HG02884 (cell line): ENCODE results near the gene EFCAB12.

ENCODE experiments used
- ATAC-seq: cut with Tn5 transposase; IDR thresholded peaks from one replicate; pipeline ENCODE4 v1.9.1; 2021; ENCODE audit warnings: mild to moderate bottlenecking, moderate library complexity; ENCODE audit not compliant: unreplicated experiment

The EFCAB12 gene

GRCh38 chr3:129428376-129429079, at the start of gene EFCAB12:
Gene EFCAB12, minus strand, starts transcription at chr3:129428636. Its CDS starts 148 bp downstream, at chr3:129428488.
- ATAC-seq: peak; percentile 93

GRCh38 chr3:129476586-129476985, 48.1 kb upstream of the EFCAB12 start:
- no peak for ATAC-seq

- no peak for ATAC-seq
These were observed 47.4 kb upstream of the EFCAB12 start for GRCh38 chr3:129475863-129476262.

- no peak for ATAC-seq
These were observed 46.8 kb upstream of the EFCAB12 start for GRCh38 chr3:129474984-129475804.

- no peak for ATAC-seq
These were observed 45.3 kb upstream of the EFCAB12 start for GRCh38 chr3:129473769-129474152.

- ATAC-seq: no peak
These were observed 44.8 kb upstream of the EFCAB12 start for GRCh38 chr3:129473067-129473768.

- no peak for ATAC-seq
These were observed 42.4 kb upstream of the EFCAB12 start for GRCh38 chr3:129470861-129471260.

GRCh38 chr3:129469026-129469425, 40.6 kb upstream of the EFCAB12 start:
- no peak for ATAC-seq

- ATAC-seq: no peak
These were observed 39.5 kb upstream of the EFCAB12 start for GRCh38 chr3:129467932-129468331.

- no peak for ATAC-seq
These were observed 35.3 kb upstream of the EFCAB12 start for GRCh38 chr3:129463716-129464115.

- no peak for ATAC-seq
These were observed 34.7 kb upstream of the EFCAB12 start for GRCh38 chr3:129463094-129463493.

GRCh38 chr3:129462361-129462968, 34.0 kb upstream of the EFCAB12 start:
- ATAC-seq: no peak

- no peak for ATAC-seq
These were observed 33.2 kb upstream of the EFCAB12 start for GRCh38 chr3:129461461-129462146.

GRCh38 chr3:129461022-129461421, 32.6 kb upstream of the EFCAB12 start:
- no peak for ATAC-seq

- ATAC-seq: no peak
These were observed 32.1 kb upstream of the EFCAB12 start for GRCh38 chr3:129460572-129460971.

- ATAC-seq: no peak
These were observed 31.7 kb upstream of the EFCAB12 start for GRCh38 chr3:129460155-129460554.

- no peak for ATAC-seq
These were observed 25.3 kb upstream of the EFCAB12 start for GRCh38 chr3:129453732-129454131.

- no peak for ATAC-seq
These were observed 21.1 kb upstream of the EFCAB12 start for GRCh38 chr3:129449279-129450115.

GRCh38 chr3:129448186-129448895, 19.9 kb upstream of the EFCAB12 start:
- no peak for ATAC-seq
